Nephron progenitor cell (in vitro differentiated cells): ENCODE results near the gene ATG13.

Source experiments
- DNase-seq: peaks from one replicate; pipeline ENCODE4 v3.0.0; 2021
- H3K27ac Mint-ChIP-seq: 2 replicates; pipeline ENCODE4 v1.8.0; 2021; ENCODE audit warnings: mild to moderate bottlenecking, moderate library complexity, mixed read lengths
- H3K27me3 Mint-ChIP-seq: 2 replicates; pipeline ENCODE4 v1.8.0; 2021; ENCODE audit warnings: mild to moderate bottlenecking, low read depth, mixed read lengths; ENCODE audit not compliant: poor library complexity
- H3K36me3 Mint-ChIP-seq: 2 replicates; pipeline ENCODE4 v1.8.0; 2021; ENCODE audit warnings: low read depth, mixed read lengths
- H3K4me1 Mint-ChIP-seq: 2 replicates; pipeline ENCODE4 v1.8.0; 2021; ENCODE audit warnings: mixed read lengths
- H3K4me3 Mint-ChIP-seq: 2 replicates; pipeline ENCODE4 v1.8.0; 2021; ENCODE audit warnings: mild to moderate bottlenecking, moderate library complexity, mixed read lengths
- H3K9me3 Mint-ChIP-seq: 2 replicates; pipeline ENCODE4 v1.8.0; 2021; ENCODE audit warnings: mild to moderate bottlenecking, moderate library complexity, mixed read lengths
- CTCF ChIP-seq: fragments of 200-600 bp; sonication (generic); IDR thresholded peaks from 2 replicates; pipeline ENCODE4 v1.5.0; 2021; ENCODE audit warnings: antibody characterized with exemption

The ATG13 gene

GRCh38 chr11:46594785-46595184 lies 22.6 kb upstream of the ATG13 start:
- H3K9me3 Mint-ChIP-seq = peaks cover 4% of the 10 kb centered on the region
- no peak overlapping the region for H3K4me3 Mint-ChIP-seq
- H3K27ac Mint-ChIP-seq = no peak overlapping the region
- TF ChIP-seq CTCF = no peak
- peaks cover 32% of the 10 kb centered on the region for H3K4me1 Mint-ChIP-seq
- peaks cover 7% of the 10 kb centered on the region for H3K36me3 Mint-ChIP-seq
- no peak for DNase-seq
- no peaks in the 10 kb centered on the region for H3K27me3 Mint-ChIP-seq

GRCh38 chr11:46597155-46597554 lies 20.2 kb upstream of the ATG13 start:
- TF ChIP-seq CTCF = no peak
- H3K9me3 Mint-ChIP-seq = peaks cover 4% of the 10 kb centered on the region
- no peak for DNase-seq
- no peaks in the 10 kb centered on the region for H3K36me3 Mint-ChIP-seq
- peak overlapping the region; percentile 36 for H3K27ac Mint-ChIP-seq
- H3K4me1 Mint-ChIP-seq = peaks cover 21% of the 10 kb centered on the region
- no peaks in the 10 kb centered on the region for H3K27me3 Mint-ChIP-seq
- H3K4me3 Mint-ChIP-seq = no peak overlapping the region

GRCh38 chr11:46597609-46598219 lies 19.6 kb upstream of the ATG13 start:
- no peak for DNase-seq
- H3K27ac Mint-ChIP-seq = no peak overlapping the region
- peaks cover 16% of the 10 kb centered on the region for H3K4me1 Mint-ChIP-seq
- H3K9me3 Mint-ChIP-seq = peaks cover 4% of the 10 kb centered on the region
- no peak for TF ChIP-seq CTCF
- H3K36me3 Mint-ChIP-seq = no peaks in the 10 kb centered on the region
- H3K27me3 Mint-ChIP-seq = no peaks in the 10 kb centered on the region
- no peak overlapping the region for H3K4me3 Mint-ChIP-seq

GRCh38 chr11:46599340-46600193 lies 17.8 kb upstream of the ATG13 start:
- Mint-ChIP-seq H3K36me3 (no peaks in the 10 kb centered on the region), H3K27ac (no peak overlapping the region), H3K4me3 (no peak overlapping the region), H3K4me1 (no peaks in the 10 kb centered on the region), H3K27me3 (no peaks in the 10 kb centered on the region), H3K9me3 (no peaks in the 10 kb centered on the region)
- no peak for DNase-seq
- TF ChIP-seq CTCF = no peak

- Mint-ChIP-seq H3K27me3 (no peaks in the 10 kb centered on the region), H3K4me3 (no peak overlapping the region), H3K4me1 (no peaks in the 10 kb centered on the region), H3K9me3 (no peaks in the 10 kb centered on the region), H3K36me3 (no peaks in the 10 kb centered on the region), H3K27ac (no peak overlapping the region)
- no peak for TF ChIP-seq CTCF
- DNase-seq = no peak
These were observed 17.0 kb upstream of the ATG13 start for GRCh38 chr11:46600194-46600960.
